Activated naive CD4-positive, alpha-beta T cell treated with anti-CD3 and anti-CD28 coated beads for 36 hours (primary cell): ENCODE data around the gene CLPX. TPM values are rescaled to one million over a fixed set of nuclear protein-coding genes. Genes with fewer than 3 reads are reported as not detected.
"Not testable (repeated sequence)": the region's sequence is repeated elsewhere in the genome, so short reads cannot be mapped to it uniquely, and the experiment has no call there.

Source experiments
- CTCF ChIA-PET: fragments of 350-600 bp; sonication (Branson Sonifier 250); formaldehyde crosslinking; loops from one replicate; lab custom pipeline; 2021; ENCODE audit warnings: antibody characterized with exemption; lab: Charles Lee
- DNase-seq: peaks from one replicate; pipeline ENCODE4 v3.0.0-alpha.2; 2020
- H3K27ac Mint-ChIP-seq: one replicate; pipeline ENCODE4 v1.8.0; 2021; ENCODE audit warnings: mild to moderate bottlenecking, mixed read lengths
- H3K27me3 Mint-ChIP-seq: one replicate; pipeline ENCODE4 v1.8.0; 2021; ENCODE audit warnings: low read depth, mixed read lengths
- H3K36me3 Mint-ChIP-seq: one replicate; pipeline ENCODE4 v1.8.0; 2021; ENCODE audit warnings: low read depth, mixed read lengths
- H3K4me1 Mint-ChIP-seq: one replicate; pipeline ENCODE4 v1.8.0; 2021; ENCODE audit warnings: low read depth, mixed read lengths
- H3K4me3 Mint-ChIP-seq: one replicate; pipeline ENCODE4 v1.8.0; 2021; ENCODE audit warnings: mild to moderate bottlenecking, moderate library complexity, mixed read lengths
- H3K9me3 Mint-ChIP-seq: one replicate; pipeline ENCODE4 v1.8.0; 2021; ENCODE audit warnings: mixed read lengths
- intact Hi-C: fragments of 100-400 bp; cut with micrococcal nuclease; formaldehyde crosslinking; loops from one replicate; pipeline ENCODE4 v1.15.1; 2023
- total RNA-seq, 2 experiments: library from RNA; stranded (reverse); gene quantifications; one replicate each; pipeline ENCODE4 v1.2.3, GENCODE V29; 2021

Gene CLPX
- total RNA-seq, 2 experiments from 2014 or later: 62.7 to 69.9 TPM

DNA sequence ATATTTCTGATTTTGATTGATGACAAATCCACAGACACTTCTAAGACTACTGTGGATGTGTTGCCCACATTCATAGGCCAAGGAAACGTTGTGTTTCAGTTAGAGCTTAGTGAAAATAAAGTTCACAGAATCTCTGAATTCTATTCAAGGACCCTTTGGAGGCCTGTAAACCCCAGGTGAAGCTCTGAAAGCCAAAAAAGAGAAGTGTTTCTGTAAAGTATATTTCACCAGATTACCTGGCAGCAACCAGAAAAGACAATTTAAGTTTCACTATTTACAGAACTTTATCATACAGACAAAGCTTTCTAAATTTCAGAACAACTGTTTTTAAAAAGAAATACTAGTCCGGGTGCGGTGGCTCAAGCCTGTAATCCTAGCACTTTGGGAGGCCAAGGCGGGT, 2.6 kb downstream of the CLPX start:
- Mint-ChIP-seq H3K4me1 (peaks cover 31% of the 10 kb centered on the region), H3K9me3 (no peaks in the 10 kb centered on the region), H3K27me3 (no peaks in the 10 kb centered on the region), H3K36me3 (peaks cover 12% of the 10 kb centered on the region), H3K27ac (no peak overlapping the region), H3K4me3 (peak overlapping the region; percentile 96)
- intact Hi-C loops: no loop called here
- CTCF ChIA-PET: interaction anchor here (0.6 to 1.1 kb wide), 4 partner anchors 8 to 148 kb away, joined by 3 to 4 read pairs (median 3); no protein-coding TSS in a partner anchor
- DNase-seq: no peak

DNA sequence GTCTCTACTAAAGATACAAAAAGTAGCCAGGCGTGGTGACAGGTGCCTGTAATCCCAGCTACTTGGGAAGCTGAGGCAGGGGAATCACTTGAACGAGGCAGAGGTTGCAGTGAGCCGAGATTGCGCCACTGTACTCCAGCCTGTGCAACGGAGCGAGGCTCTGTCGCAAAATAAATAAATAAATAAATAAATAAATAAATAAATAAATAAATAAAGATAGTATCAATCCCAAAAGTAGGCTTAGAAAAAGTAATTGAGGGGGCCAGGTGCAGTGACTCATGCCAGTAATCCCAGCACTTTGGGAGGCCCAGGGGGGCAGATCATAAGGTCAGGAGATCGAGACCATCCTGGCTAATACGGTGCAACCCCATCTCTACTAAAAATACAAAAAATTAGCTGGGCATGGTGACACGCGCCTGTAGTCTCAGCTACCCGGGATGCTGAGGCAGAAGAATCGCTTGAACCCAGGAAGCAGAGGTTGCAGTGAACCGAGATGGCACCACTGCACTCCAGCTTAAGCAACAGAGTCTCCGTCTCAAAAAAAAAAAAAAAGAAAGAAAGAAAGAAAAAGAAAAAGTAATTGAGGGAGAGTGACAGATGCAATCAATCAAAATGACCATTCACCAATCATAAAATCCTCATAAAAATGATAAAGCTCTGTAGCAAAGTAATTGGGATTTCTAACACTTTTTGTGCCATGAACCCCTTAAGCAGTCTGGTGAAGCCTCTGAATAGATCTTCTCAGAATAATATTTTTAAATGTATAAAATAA, 3.4 kb downstream of the CLPX start:
- DNase-seq, H3K9me3 Mint-ChIP-seq, H3K27me3 Mint-ChIP-seq, H3K4me3 Mint-ChIP-seq, H3K27ac Mint-ChIP-seq, intact Hi-C loops: not testable (repeated sequence)
- H3K36me3 Mint-ChIP-seq: peaks cover 14% of the 10 kb centered on the region
- peaks cover 31% of the 10 kb centered on the region for H3K4me1 Mint-ChIP-seq
- CTCF ChIA-PET: interaction anchor here (0.6 to 1.1 kb wide), 4 partner anchors 9 to 148 kb away, joined by 3 to 4 read pairs (median 3); no protein-coding TSS in a partner anchor

DNA sequence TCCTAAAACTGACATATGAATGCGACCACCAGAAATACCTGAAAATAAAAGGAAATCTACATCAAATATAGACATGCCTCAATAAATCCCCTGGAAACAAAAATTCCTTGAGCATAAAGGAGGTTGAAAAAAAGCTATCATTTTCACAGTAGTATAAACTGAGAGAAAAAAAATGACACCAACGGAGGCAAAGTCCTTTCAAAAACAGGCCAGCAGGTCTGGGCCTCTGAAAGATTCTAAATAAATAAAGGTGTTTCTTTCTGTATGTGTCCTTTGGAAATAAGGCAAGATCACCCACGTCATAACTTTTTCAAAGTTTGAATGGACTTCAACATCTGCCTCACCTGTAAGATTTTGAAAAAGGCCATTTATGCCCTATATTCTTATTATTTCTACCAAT, 5.0 kb downstream of the CLPX start:
- Mint-ChIP-seq H3K4me3 (no peak overlapping the region), H3K36me3 (peaks cover 23% of the 10 kb centered on the region), H3K27me3 (no peaks in the 10 kb centered on the region), H3K27ac (no peak overlapping the region), H3K9me3 (no peaks in the 10 kb centered on the region), H3K4me1 (peaks cover 26% of the 10 kb centered on the region)
- intact Hi-C loops: no loop called here
- CTCF ChIA-PET: interaction anchor here (0.6 to 1.0 kb wide), 2 partner anchors 117 to 158 kb away, joined by 3 to 4 read pairs; no protein-coding TSS in a partner anchor
- DNase-seq: no peak

DNA sequence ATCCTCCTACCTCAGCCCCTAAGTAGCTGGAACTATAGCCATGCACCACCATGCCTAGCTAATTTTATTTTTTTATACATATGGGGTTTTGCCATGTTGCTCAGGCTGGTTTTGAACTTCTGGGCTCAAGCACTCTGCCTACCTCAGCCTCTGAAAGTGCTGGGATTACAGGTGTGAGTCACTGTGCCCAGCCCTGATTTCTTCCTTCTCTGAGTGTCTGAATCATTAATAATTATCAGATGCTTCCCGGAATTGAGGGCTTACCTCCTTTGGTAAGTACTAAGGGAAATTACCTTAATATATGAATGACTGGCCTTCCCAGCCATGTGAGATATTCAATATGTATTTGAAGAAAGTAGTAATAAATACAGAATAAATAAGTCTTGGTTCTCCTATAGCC, 7.2 kb downstream of the CLPX start:
- H3K27me3 Mint-ChIP-seq: no peaks in the 10 kb centered on the region
- intact Hi-C loops: no loop called here
- no peaks in the 10 kb centered on the region for H3K9me3 Mint-ChIP-seq
- peaks cover 22% of the 10 kb centered on the region for H3K36me3 Mint-ChIP-seq
- CTCF ChIA-PET: no interaction called here
- H3K4me1 Mint-ChIP-seq: peaks cover 22% of the 10 kb centered on the region
- H3K4me3 Mint-ChIP-seq: no peak overlapping the region
- DNase-seq: no peak
- H3K27ac Mint-ChIP-seq: no peak overlapping the region

DNA sequence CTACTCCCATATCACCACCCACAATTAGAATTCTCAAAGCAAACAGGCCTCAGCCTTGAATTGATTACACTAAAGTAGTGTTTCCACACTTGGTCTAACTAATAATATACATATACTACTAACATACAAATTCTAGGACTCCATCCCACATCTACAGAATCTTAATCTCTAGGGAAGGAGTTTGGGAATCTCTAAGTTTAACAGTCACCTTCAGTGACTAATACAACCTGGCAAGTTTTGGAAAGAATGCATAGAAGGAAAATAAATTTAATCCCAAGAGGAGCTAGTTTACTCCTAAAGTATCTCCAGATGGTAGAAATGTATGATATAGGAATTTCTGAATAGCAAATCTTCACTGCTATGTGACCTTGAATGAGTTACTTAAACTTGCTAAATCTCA, 9.1 kb downstream of the CLPX start:
- Mint-ChIP-seq H3K4me3 (no peak overlapping the region), H3K27me3 (no peaks in the 10 kb centered on the region), H3K27ac (no peak overlapping the region), H3K36me3 (peaks cover 20% of the 10 kb centered on the region), H3K4me1 (peaks cover 12% of the 10 kb centered on the region), H3K9me3 (no peaks in the 10 kb centered on the region)
- no peak for DNase-seq
- CTCF ChIA-PET: no interaction called here
- intact Hi-C loops: no loop called here

DNA sequence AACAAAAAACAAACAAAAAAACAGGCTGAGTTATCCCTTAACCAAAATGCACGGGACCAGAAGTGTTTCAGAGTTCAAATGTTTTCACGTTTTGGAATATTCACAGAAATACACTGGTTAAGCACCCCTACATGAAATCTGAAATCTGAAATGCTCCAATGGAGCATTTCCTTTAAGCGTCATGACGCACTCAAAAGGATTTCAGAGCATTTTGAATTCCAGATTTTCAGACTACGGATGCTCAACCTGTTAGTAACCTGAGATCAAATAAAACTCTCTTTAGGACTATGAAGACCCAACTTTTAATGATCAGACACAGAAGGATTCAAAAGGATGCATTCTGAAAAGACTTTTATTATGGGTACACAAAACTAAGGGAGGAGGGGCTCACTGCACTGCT, 9.6 kb downstream of the CLPX start:
- peaks cover 11% of the 10 kb centered on the region for H3K4me1 Mint-ChIP-seq

DNA sequence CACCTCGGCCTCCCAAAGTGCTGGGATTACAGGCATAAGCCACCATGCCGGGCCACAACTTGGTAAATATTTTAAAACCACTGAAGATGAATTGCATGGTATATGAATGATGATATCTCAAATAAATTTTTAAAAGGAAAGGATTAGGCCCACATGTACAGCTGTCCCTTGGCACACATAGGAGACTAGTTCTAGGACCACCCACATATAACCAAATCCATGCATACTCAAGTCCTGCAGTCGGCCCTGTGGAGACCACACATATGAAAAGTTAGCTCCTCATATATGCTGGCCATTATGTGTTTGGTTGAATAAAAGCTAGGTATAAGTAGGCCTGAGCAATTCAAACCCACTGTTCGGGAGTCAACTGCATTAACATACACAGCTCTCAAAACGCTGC, 10.6 kb downstream of the CLPX start:
- CTCF ChIA-PET: no interaction called here
- intact Hi-C loops: no loop called here
- Mint-ChIP-seq H3K36me3 (peaks cover 18% of the 10 kb centered on the region), H3K27me3 (no peaks in the 10 kb centered on the region), H3K9me3 (no peaks in the 10 kb centered on the region), H3K4me1 (peaks cover 6% of the 10 kb centered on the region), H3K4me3 (no peak overlapping the region), H3K27ac (no peak overlapping the region)
- DNase-seq: no peak

More for the DNA sequence above, 9.6 kb downstream of the CLPX start:
- Mint-ChIP-seq H3K27ac (no peak overlapping the region), H3K27me3 (no peaks in the 10 kb centered on the region), H3K9me3 (no peaks in the 10 kb centered on the region), H3K36me3 (peaks cover 19% of the 10 kb centered on the region), H3K4me3 (no peak overlapping the region)
- CTCF ChIA-PET: no interaction called here
- DNase-seq: no peak
- intact Hi-C loops: no loop called here

DNA sequence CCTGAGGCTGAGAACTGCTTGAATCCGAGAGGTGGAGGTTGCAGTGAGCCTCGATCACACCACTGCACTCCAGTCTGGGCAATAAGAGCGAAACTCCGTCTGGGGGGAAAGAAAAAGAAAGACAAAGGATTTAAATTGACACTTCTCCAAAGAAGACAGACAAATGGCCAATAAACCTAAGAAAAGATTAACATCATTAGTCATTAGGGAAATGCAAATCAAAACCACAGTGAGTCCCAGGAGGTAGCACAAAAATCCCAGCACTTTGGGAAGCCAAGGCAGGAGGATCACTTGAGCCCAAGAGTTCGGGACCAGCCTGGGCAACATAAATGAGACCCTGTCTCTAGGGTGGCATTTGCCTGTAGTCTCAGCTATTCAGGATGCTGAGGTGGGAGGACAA, 12.6 kb downstream of the CLPX start:
- H3K36me3 Mint-ChIP-seq: peaks cover 17% of the 10 kb centered on the region
- DNase-seq: no peak
- H3K27me3 Mint-ChIP-seq: no peaks in the 10 kb centered on the region
- H3K4me1 Mint-ChIP-seq: peaks cover 2% of the 10 kb centered on the region
- CTCF ChIA-PET: interaction anchor here (0.7 kb wide), 1 partner anchor 106 kb away, joined by 7 read pairs; no protein-coding TSS in a partner anchor
- no peak overlapping the region for H3K4me3 Mint-ChIP-seq
- H3K9me3 Mint-ChIP-seq: no peaks in the 10 kb centered on the region
- intact Hi-C loops: no loop called here
- no peak overlapping the region for H3K27ac Mint-ChIP-seq

DNA sequence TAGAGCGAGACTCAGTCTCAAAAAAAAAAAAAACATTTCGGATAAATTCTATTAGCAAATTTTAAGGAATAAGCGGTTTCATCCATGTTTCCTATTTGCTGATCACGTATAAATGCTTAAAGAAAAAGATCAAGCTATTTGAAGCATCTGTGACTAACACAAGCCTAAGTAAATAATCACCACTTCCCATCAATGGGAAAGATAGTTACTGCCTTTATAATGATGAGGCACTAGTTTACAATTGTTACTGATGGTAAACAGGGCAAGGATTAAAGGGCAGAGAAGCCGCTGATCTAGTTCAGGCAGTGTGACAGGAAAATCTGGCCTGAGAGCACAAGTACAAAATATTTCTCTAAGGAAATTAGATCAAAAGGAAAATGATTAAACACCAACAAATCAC, 13.7 kb downstream of the CLPX start:
- peaks cover 17% of the 10 kb centered on the region for H3K36me3 Mint-ChIP-seq
- H3K27ac Mint-ChIP-seq: no peak overlapping the region
- DNase-seq: no peak
- CTCF ChIA-PET: no interaction called here
- peaks cover 2% of the 10 kb centered on the region for H3K4me1 Mint-ChIP-seq
- H3K9me3 Mint-ChIP-seq: no peaks in the 10 kb centered on the region
- intact Hi-C loops: no loop called here
- H3K4me3 Mint-ChIP-seq: no peak overlapping the region
- no peaks in the 10 kb centered on the region for H3K27me3 Mint-ChIP-seq

DNA sequence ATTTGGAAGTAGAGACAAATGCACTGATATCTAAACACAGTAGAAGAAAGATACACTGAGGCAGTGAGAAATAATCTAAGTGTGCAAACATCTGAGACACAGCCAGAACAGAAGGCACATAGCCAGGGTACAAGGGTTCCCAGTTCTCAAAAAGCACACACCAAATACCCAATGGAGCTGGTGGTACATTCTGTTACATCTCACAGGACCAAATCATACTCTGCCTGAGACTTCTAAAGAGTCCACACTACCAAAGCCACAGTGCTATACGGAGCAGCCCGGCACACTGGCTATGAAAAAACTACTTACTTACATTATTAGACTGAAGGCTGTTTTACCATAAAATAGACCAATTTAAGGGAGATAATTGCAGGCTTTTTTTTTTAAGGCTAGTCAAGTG, 19.3 kb downstream of the CLPX start:
- no peaks in the 10 kb centered on the region for H3K27me3 Mint-ChIP-seq
- DNase-seq: no peak
- intact Hi-C loops: no loop called here
- no peaks in the 10 kb centered on the region for H3K9me3 Mint-ChIP-seq
- H3K4me1 Mint-ChIP-seq: no peaks in the 10 kb centered on the region
- no peak overlapping the region for H3K27ac Mint-ChIP-seq
- no peak overlapping the region for H3K4me3 Mint-ChIP-seq
- CTCF ChIA-PET: interaction anchor here (0.6 kb wide), 1 partner anchor 41 kb away, joined by 3 read pairs; no protein-coding TSS in a partner anchor
- peaks cover 9% of the 10 kb centered on the region for H3K36me3 Mint-ChIP-seq

DNA sequence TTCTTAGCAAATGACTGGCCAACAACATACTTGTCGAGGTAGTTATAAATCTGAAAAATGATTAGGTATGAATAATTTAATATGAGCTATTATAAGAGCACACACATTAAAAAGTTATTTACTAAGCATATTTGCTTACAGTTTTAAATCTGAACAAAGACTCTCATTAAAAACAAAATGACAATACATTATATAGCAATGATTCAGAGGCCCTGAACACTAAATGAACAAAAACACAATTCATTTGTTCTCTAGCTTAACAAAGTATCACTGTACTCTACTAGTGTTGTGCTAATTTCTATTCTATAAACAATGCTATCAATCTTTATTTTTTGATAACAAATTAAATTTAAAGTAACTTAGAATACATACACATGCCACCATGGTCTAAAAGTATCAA, 21.0 kb downstream of the CLPX start:
- peaks cover 7% of the 10 kb centered on the region for H3K36me3 Mint-ChIP-seq
- intact Hi-C loops: no loop called here
- no peak for DNase-seq
- H3K27me3 Mint-ChIP-seq: no peaks in the 10 kb centered on the region
- H3K4me1 Mint-ChIP-seq: no peaks in the 10 kb centered on the region
- H3K27ac Mint-ChIP-seq: no peak overlapping the region
- no peaks in the 10 kb centered on the region for H3K9me3 Mint-ChIP-seq
- CTCF ChIA-PET: interaction anchor here (0.6 to 1.5 kb wide), 2 partner anchors 18 to 107 kb away, joined by 3 to 4 read pairs; no protein-coding TSS in a partner anchor
- H3K4me3 Mint-ChIP-seq: no peak overlapping the region

DNA sequence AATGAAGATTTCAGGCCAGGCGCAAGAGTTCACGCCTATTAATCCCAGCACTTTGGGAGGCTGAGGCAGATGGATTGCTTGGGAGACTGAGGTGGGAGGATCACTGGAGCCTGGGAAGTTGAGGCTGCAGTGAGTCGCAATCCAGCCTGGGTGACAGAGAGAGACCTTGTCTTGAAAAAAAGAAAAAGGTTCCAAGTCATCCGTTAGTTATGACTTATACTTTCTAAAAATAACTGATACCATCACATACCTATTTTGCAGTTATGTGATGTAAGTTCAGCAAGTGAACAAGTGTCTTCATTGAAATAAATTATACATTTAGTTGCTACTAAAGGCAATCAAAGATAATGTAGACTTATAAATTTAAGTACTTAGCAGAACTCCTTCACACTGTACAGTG, 22.1 kb downstream of the CLPX start:
- CTCF ChIA-PET: no interaction called here
- intact Hi-C loops: no loop called here
- no peaks in the 10 kb centered on the region for H3K9me3 Mint-ChIP-seq

DNA sequence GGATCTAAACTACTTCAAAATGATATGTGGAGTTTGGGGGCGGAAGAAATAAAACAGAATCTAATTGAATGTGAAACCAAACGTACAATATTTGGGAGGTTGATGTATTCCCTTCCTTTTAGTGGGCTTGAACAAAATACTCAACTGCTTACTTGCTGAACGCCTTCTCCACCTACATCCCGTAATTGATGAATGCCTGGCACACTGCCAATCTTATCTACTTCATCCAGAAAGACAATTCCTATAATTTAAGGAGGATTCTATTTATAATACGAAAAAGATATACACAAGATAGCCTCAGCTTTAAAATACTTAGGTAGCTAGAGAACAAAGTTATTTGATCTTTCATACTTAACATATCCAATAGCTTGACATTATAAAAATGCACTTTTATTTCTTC, 28.4 kb downstream of the CLPX start:
- Mint-ChIP-seq H3K27me3 (no peaks in the 10 kb centered on the region), H3K27ac (no peak overlapping the region), H3K4me1 (no peaks in the 10 kb centered on the region), H3K9me3 (no peaks in the 10 kb centered on the region), H3K36me3 (peaks cover 27% of the 10 kb centered on the region), H3K4me3 (no peak overlapping the region)
- CTCF ChIA-PET: interaction anchor here (0.6 kb wide), 1 partner anchor 112 kb away, joined by 3 read pairs; no protein-coding TSS in a partner anchor
- DNase-seq: no peak
- intact Hi-C loops: no loop called here

More for the DNA sequence above, 22.1 kb downstream of the CLPX start:
- H3K4me1 Mint-ChIP-seq: no peaks in the 10 kb centered on the region
- H3K4me3 Mint-ChIP-seq: no peak overlapping the region
- H3K27me3 Mint-ChIP-seq: no peaks in the 10 kb centered on the region
- no peak overlapping the region for H3K27ac Mint-ChIP-seq
- peaks cover 9% of the 10 kb centered on the region for H3K36me3 Mint-ChIP-seq
- DNase-seq: no peak
